ENCODE measurements around the gene MPPED1.
A peak's percentile ranks its signal among the peaks of the same experiment; 100 is the strongest.

MPPED1 gene, protein sequence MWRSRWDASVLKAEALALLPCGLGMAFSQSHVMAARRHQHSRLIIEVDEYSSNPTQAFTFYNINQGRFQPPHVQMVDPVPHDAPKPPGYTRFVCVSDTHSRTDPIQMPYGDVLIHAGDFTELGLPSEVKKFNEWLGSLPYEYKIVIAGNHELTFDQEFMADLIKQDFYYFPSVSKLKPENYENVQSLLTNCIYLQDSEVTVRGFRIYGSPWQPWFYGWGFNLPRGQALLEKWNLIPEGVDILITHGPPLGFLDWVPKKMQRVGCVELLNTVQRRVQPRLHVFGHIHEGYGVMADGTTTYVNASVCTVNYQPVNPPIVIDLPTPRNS

DNA sequence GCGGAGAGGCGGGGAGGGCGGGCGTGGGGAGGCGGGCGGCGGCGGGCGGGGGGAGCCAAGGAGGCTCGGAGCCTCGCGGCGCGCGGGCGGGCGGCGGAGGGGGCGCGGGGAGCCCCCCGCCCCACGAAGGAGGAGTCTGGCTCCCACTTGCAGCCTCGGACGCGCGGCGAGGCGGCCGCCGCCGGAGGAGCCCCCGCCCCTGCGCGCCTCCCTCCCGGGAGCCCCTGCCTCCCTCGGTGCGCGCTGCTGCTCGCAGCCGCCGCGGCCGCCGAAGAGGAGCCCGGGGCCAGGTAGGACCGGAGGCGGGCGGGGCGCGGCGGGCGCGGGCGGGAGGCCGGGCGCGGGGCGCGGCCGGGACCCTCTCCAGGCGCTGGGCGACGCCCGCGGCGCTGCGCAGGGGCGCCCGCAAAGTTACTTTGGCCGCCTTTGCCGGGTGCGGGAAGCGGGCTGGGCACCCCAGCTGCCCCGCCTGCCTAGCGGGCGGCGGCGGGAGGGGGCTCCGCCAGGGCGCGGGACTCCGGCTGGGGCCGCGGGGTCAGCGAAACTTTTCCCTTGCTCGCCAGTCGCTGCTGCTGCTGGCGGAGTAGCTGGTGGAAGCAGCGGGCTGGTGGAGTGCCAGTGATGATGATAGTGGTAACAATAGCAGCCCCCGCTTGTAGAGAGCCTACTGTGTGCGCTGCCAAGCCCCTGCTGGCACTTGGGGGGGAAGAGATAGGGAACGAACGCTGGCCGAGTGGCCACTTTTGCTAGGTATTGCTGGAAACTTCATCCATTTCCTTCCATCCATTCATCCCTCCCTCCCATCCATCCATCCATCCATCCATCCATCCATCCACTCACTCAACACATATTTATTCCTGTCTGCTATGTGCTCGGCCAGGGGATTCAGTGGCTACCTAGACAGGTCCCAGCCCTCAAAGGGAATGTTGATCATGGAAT is at the start of gene MPPED1:
MPPED1 (plus strand) TSS at position 146 of the 939 bp plus-strand sequence. CDS start 12,972 bp downstream, outside the sequence.
- DNase-seq (ENCODE audit: low read depth): no peak
- H3K4me3 ChIP-seq (ENCODE audit: low read length): no peak within 1 kb of the TSS
- TF ChIP-seq, protein P1, sequence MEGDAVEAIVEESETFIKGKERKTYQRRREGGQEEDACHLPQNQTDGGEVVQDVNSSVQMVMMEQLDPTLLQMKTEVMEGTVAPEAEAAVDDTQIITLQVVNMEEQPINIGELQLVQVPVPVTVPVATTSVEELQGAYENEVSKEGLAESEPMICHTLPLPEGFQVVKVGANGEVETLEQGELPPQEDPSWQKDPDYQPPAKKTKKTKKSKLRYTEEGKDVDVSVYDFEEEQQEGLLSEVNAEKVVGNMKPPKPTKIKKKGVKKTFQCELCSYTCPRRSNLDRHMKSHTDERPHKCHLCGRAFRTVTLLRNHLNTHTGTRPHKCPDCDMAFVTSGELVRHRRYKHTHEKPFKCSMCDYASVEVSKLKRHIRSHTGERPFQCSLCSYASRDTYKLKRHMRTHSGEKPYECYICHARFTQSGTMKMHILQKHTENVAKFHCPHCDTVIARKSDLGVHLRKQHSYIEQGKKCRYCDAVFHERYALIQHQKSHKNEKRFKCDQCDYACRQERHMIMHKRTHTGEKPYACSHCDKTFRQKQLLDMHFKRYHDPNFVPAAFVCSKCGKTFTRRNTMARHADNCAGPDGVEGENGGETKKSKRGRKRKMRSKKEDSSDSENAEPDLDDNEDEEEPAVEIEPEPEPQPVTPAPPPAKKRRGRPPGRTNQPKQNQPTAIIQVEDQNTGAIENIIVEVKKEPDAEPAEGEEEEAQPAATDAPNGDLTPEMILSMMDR (conservative IDR thresholded peaks at IDR 0.05; ENCODE audit: low read depth, low read length): no peak

DNA sequence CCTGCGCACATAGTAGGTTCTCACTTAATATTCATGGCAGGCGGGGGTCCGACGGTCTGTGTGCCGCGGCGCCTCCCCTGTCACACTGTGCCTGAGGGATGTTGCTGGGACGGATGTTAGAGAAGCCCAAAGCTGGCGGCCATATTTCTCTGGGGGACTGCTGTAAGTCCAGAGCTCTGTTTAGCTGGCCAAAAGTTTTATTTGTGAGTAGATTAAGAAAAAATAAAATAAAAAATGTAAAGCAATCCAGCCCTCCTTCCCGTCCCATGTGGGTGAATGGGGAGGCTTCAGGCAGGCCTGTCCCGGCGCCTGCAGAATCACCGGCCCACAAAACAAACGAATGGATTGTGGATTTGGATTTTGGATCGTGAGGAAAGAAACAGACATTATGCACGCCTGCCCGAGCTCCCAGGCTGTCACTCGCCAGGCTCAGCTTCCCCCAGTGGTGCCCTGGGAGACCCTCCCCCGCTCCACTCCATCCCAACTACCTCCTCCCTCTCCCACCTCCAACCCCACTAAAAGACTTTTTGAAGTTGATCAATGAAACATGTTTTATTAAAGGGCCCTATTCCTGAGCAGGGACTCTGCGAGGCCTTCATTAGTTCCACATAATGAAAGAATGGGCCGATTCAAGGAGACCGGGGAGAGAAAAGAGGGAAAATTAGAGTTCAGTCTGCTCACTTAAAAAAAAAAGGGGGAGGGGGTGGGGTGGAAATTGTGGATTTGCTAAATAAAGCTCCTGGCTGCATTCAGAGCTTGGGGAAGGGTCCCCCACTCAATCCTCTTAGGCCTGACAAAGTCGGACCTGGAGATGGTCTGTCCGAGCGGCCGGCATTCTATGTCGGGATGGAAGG is 48.3 kb upstream of the MPPED1 start:
- TF ChIP-seq, protein P1 (conservative IDR thresholded peaks at IDR 0.05; ENCODE audit: low read depth, low read length): no peak
- H3K4me3 ChIP-seq (ENCODE audit: low read length): no peak overlapping the region
- no peak for DNase-seq (ENCODE audit: low read depth)

DNA sequence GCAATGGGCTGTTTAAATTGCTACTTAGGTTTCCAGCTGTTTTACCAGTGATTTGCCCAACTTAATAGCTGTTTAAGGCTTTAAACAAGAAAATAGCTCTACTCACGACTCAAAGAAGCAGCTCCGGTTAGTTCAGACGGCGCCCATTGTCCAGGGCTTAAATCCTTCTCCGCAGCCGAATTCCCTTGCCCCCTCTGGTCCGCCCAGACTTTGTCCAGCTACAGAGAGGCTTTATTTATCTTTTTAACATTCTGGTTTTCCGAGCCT is 47.7 kb upstream of the MPPED1 start:
- TF ChIP-seq, protein P1 (conservative IDR thresholded peaks at IDR 0.05; ENCODE audit: low read depth, low read length): no peak
- no peak for DNase-seq (ENCODE audit: low read depth)
- H3K4me3 ChIP-seq (ENCODE audit: low read length): no peak overlapping the region

DNA sequence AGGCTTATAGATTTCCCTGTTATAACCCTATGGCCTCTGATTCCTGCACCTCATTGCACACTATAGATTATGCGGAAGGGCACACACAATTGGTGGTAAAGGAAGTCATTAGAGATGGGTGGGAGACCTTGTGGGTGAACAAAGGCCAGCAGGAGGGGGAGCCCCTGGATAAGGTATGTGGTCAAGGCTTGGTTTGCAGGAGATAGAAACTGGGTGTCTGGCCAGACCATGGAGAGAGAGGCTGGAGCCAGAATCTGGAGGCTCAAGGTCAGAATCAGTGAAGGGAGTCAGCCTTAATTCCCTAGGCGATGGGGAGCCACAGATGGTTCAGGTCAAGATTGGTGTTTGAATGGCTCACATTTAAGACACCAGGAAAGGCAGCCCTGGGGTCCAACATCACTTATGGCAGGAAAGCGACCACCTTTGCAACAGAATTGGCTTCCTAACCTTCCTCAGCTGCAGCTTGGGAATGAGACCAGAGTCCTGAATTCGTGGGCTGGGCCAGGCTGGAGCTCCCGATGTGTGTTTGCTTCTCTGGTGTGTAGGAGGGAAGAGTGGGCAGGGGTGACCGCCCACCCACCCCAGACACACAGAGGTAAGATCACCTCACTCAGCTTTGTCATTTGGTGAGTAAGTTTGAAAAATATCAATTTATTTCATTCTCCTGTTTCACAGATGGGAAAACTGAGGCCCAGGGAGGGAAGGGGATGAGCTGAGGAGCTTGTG is 45.9 kb upstream of the MPPED1 start:
- no peak overlapping the region for H3K4me3 ChIP-seq (ENCODE audit: low read length)
- TF ChIP-seq, protein P1 (conservative IDR thresholded peaks at IDR 0.05; ENCODE audit: low read depth, low read length): no peak
- no peak for DNase-seq (ENCODE audit: low read depth)

DNA sequence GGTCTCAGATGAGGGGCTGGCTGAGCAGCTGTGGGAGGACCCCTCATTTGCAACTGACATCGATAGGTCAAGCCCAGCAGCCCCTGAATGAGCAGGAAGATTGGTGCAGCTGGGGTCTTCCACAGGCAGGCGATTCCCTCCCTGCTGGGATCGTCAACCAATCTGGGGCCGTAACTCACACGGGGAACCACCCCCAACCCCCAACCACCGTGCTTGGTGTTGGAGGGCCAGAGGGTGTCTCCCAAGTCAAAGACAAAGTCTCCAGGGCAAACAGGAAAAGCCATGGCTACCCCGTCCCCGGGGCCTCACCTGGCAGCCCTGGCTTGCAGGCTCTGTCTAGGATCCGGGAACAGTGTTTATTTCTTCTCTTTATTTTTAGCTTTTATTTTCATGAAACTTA is 41.8 kb upstream of the MPPED1 start:
- DNase-seq (ENCODE audit: low read depth): no peak
- TF ChIP-seq, protein P1 (conservative IDR thresholded peaks at IDR 0.05; ENCODE audit: low read depth, low read length): no peak
- no peak overlapping the region for H3K4me3 ChIP-seq (ENCODE audit: low read length)

DNA sequence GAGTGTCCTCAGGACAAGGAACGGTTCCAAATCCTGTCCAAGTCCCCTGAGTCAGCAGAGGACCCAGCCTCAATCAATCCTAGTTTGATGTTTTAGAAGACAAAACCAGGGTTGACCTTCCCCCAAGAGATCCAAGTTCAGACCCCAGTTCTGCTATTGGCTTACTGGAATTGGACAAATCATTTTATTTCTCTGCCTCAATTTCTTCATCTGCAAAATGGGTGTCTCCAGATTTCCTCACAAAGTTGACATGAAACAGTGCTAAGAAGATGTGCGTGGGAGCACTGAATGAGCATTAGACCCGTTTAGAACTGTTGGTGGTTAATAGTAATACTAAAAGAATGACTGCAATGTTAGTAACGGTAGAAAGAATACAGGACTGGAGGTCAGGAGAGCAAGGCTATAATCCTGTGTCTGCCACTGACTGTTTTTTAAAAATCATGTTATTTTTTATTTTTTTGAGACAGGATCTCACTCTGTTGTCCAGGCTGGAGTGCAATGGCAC is 35.8 kb upstream of the MPPED1 start:
- peak; percentile 31 for DNase-seq (ENCODE audit: low read depth)
- no peak overlapping the region for H3K4me3 ChIP-seq (ENCODE audit: low read length)
- TF ChIP-seq, protein P1 (conservative IDR thresholded peaks at IDR 0.05; ENCODE audit: low read depth, low read length): no peak

Measured in retinal pigment epithelial cell (primary cell).